Stimulated activated CD4-positive, alpha-beta T cell treated with anti-CD3 and anti-CD28 coated beads, Interleukin-2, amount 100 ng/mL, for 24 hours (primary cell): Measurements from ENCODE around the gene ANKRD10.
"Not testable (repeated sequence)": the region's sequence is repeated elsewhere in the genome, so short reads cannot be mapped to it uniquely, and the experiment has no call there.

ENCODE experiments used
- DNase-seq, 2 donors: peaks; one replicate each; pipeline ENCODE4 v3.0.0-alpha.2; 2020

Gene ANKRD10

GRCh38 chr13:110915057-110915873 lies at the start of gene ANKRD10:
Gene ANKRD10 (minus strand): TSS chr13:110915069. CDS start chr13:110914934, 135 bp downstream.
- peak; percentile 97 to 98 for DNase-seq

- no peak for DNase-seq
Measured at GRCh38 chr13:110964229-110965037, 49.6 kb upstream of the ANKRD10 start.

DNA sequence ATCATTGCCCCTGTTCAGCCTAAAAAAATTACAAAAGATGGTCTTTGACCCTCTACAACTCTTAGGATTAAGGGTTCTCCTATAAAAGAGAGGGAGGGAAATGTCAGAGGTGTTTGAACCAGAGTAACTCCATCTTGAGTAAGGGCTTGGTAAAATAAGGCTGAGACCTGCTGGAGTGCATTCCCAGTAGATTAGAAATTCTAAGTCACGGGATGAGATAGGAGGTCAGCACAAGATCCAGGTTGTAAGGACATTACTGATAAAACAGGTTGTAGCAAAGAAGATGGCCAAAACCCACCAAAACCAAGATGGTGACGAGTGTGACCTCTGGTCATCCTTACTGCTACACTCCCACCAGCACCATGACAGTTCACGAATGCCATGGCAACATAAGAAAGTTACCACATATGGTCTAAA lies 48.7 kb upstream of the ANKRD10 start:
- no peak for DNase-seq

DNA sequence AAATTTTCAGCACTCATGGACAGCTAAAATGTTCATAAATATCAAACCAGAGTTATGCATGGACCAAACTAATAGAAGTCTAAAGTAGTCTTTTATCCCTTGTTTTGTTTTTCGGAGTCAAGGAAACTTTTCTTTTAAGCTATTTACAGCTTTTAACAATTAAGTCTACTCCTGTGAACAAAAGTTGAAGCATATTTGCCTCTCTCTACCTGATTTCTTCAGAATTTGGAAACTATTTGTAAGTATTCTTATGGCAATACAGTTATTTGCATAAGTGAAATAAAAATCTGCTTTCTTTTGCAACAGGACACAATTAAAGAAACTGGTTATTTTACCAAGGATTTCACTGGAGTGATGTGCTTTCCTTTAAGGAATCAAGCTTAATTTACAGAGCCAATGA lies 47.1 kb upstream of the ANKRD10 start:
- DNase-seq = no peak

- DNase-seq = no peak
Measured at GRCh38 chr13:110960204-110960603, 45.3 kb upstream of the ANKRD10 start.

DNA sequence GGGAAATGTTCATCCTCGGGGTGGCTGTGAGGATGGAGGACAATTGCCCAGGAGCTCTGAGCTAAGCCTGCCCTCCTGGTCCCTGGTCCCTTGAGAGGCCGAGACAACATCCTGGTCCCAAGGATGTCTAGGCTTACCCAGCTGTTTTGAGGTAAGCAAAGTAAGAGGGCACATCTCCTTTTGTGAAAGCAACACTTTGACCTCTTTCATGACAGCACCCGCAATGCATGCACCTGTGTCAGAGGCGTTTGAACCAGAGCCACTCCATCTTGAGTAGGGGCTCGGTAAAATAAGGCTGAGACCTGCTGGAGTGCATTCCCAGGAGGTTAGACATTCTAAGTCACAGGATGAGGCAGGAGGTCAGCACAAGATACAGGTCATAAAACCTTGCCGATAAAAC lies 43.1 kb upstream of the ANKRD10 start:
- no peak for DNase-seq

DNA sequence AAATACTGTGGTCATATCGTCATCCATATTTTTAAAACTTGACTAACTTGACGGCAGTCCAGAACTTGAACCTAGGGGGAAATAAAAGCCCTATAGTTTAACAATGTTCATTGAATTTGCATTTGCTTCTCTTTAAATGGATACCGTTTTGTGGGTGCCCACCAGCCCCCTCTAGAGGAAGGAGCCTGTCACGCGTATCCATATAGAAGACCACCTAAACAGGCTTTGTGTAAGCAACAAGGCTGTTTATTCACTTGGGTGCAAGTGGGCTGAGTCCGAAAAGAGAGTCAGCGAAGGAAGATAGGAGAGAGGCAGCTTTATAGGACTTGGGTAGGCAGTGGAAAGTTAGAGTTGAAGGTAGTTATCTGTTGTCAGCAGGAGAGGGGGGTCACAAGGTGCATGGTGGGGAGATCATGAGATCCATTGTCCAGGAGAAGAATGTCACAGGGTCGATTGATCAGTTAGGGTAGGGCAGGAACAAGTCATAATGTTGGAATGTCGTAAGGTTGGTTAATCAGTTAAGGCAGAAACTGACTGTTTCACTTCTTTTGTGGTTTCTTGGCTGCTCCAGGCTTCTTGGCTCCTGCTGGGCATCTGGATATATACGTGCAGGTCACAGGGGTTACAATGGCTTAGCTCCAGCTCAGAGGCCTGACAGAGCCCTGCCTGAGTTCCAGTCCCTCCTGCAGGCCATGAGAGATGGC lies 42.5 kb upstream of the ANKRD10 start:
- no peak for DNase-seq

DNA sequence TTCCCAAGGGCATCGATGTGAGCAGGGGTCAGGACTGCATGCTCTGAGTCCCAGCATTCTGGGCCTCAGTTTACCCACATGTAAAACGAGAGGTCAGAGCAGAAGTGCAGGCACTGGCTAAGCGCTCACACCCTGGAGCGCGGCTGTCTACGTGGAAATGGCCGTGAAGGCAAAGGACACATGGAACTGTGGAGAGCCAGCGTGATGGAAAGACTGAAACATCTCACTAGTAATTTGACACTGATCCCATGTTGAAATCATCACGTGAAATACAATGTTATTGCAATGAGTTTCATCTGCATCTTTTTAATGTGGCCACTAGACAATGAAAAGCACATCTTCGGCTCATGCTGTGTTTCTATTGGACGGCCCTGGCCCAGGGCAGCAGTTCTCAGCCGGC lies 41.3 kb upstream of the ANKRD10 start:
- DNase-seq = not testable (repeated sequence)

- not testable (repeated sequence) for DNase-seq
Measured at GRCh38 chr13:110955608-110956007, 40.7 kb upstream of the ANKRD10 start.

DNA sequence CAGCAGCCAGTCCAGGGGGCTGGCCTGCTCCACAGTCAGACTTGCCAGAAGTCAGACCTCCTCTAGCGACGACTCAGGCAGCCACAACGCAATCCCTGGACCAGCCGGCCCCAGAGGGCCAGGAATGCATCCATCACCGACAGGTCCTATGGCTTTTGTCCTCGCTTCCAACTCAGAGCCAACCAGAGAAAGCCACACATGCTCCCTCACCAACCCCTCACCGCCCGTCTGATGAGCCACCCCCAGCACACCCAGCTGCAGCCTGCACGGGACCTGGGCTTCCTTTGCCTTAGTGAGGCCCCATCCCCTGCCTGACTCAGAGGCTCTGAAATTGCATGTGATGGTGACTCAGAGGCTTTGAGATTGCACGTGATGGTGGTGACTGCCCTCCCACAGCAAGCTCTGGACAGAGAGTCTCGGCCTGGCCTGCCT lies 40.2 kb upstream of the ANKRD10 start:
- DNase-seq = peak; percentile 52 to 57

DNA sequence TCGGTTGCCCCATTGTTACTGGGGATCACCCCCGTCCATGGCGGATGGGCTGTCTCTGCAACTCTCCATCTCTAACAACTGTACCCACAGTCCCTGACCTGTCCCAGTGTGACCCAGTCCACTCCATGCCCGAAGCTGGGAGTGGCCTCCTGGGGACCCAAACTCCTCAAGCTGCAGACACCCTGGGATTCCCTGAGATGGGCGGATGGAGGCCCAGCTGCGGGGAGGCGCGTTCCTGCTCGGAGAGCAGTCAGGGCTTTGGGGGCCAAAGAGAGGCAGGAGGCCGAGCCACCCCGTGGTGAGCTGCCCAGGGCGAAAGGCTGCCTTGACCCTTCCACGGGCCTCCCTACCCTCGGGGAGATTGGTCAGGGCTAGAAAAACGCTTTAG lies 39.7 kb upstream of the ANKRD10 start:
- DNase-seq = not testable (repeated sequence)

GRCh38 chr13:110953833-110954532 lies 39.1 kb upstream of the ANKRD10 start:
- no peak for DNase-seq

- DNase-seq = no peak
Measured at GRCh38 chr13:110953416-110953815, 38.5 kb upstream of the ANKRD10 start.

DNA sequence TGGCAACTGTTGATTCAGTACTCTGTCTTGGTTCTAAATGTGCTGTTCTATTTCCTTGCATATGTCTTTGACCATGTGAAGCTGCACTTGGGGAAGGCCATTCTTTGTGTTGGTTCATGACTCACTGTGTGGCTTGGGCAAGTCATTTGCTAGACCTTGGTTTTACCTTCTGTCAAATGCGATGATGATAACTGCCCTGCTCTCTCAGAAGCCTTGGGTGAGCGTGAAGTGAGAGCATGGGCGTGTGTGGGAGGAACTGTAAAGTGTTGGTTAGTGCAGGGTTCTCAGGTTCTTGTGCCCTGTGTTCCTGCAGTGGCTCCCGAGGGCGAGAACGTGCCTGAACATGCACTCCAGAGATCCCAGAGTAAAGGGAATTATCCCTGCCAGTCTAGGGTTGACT lies 37.3 kb upstream of the ANKRD10 start:
- not testable (repeated sequence) for DNase-seq

DNA sequence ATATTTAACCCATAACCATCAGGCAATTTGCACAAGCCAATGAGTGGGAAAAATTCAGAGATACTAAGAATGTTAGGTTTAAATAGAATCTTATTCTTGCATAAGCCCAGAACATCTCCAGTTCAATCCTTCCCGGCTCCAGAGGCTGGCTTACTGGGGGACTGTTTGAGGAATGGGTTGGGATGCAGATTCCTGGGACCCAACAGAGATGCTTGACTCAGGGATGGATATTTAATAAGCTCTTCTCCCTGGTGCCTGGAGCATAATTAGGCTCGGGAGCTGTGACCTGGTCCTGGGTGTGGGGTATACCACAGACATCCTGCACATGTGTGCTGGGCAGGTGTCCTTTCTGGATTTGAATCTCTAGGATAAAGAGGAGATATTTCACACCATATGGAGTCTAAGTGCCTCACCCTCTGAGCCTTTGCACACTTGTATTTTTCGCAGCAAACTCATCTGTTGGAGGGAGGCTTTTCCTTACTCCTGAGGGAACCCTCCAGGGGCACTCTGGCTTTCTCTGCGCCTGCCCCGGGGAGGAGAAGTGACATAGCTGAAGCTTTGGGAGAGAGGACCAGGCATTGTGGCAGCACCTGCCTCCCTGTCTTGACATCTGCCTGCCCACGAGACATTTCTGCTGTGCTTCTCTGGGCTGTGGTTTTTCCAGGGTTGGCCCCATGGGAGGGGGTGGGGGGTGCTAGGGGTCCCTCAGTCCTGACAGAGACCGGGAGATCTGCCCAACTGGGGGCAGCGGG lies 36.1 kb upstream of the ANKRD10 start:
- no peak for DNase-seq

- DNase-seq = no peak
Measured at GRCh38 chr13:110950356-110950755, 35.5 kb upstream of the ANKRD10 start.

GRCh38 chr13:110949628-110950027 lies 34.8 kb upstream of the ANKRD10 start:
- DNase-seq = no peak

GRCh38 chr13:110949116-110949515 lies 34.2 kb upstream of the ANKRD10 start:
- no peak for DNase-seq

DNA sequence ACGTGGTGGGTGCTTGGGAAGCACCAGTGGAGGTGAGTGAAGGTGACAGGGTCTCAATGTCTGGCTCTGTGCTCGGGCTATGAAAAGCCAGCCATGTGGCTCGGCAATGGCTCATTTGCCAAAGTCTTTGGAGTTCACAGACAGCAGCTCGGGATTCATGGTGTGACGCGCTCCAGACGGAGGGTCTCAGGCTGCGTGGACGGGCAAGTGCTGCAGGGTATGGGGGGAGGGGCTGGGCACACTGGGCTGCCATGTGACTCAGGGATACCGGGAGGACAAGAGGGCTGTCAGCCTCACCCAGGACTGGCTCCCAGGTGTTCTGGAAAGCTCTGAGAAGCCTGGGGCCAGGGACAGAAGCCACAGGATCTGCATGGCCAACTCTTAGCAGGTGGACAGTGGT lies 32.5 kb upstream of the ANKRD10 start:
- not testable (repeated sequence) for DNase-seq

GRCh38 chr13:110945928-110946570 lies 31.2 kb upstream of the ANKRD10 start:
- no peak for DNase-seq
